ENCODE measurements around the gene TEDC2. TPM values are rescaled to one million over a fixed set of nuclear protein-coding genes. Genes with fewer than 3 reads are reported as not detected.

Gene TEDC2
- total RNA-seq, 1 donor from 2014 or later = not detected

DNA sequence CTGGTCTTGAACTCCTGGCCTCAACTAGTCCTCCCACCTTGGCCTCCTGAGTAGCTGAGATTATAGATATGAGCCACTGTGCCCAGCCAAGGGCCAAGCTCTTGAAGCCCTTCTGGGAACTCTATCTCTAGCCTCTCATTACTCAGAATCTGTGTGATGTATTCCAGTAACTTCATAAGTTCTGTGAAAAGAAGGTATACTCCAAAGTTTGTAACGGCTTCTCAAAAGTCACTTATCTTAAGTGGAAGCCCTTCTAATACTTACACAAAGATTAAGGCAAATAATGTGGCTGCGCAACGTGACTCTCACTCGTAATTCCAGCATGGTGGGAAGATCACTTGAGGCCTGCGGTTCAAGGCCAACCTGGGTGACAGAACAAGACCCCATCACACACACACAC, 34.7 kb downstream of the TEDC2 start:
- H3K4me3 ChIP-seq = no peak overlapping the region
- H3K36me3 ChIP-seq = no peaks in the 10 kb centered on the region
- no peak for DNase-seq (ENCODE audit: low spot score in 2 of 2)
- peaks cover 12 to 23% of the 10 kb centered on the region in 2 donors for H3K4me1 ChIP-seq
- no peaks in the 10 kb centered on the region for H3K9me3 ChIP-seq
- no peak for TF ChIP-seq CTCF (IDR thresholded peaks at IDR 0.05)
- H3K27me3 ChIP-seq = no peaks in the 10 kb centered on the region
- intact Hi-C loops (cut with DNase I) = no loop called here
- no peak overlapping the region for H3K27ac ChIP-seq

DNA sequence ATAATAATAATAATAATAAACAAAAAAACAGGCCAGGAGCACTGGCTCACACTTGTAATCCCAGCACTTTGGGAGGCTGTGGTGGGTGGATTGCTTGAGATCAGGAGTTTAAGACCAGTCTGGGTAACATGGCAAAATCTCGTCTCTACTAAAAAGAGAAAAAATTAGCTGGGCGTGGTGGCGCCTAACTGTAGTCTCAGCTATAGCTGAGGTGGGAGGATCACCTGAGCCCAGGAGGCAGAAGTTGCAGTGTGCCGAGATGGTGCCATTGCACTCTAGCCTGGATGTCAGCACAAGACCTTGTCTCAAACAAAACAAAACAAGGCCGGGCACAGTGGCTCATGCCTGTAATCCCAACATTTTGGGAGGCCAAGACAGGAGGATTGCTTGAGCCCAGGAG, 35.1 kb downstream of the TEDC2 start:
- Histone ChIP-seq H3K27me3 (no peaks in the 10 kb centered on the region), H3K36me3 (no peaks in the 10 kb centered on the region), H3K4me1 (peaks cover 12 to 23% of the 10 kb centered on the region in 2 donors), H3K27ac (no peak overlapping the region), H3K9me3 (no peaks in the 10 kb centered on the region), H3K4me3 (no peak overlapping the region)
- DNase-seq (ENCODE audit: low spot score in 2 of 2) = no peak
- intact Hi-C loops (cut with DNase I) = no loop called here
- no peak for TF ChIP-seq CTCF (IDR thresholded peaks at IDR 0.05)

DNA sequence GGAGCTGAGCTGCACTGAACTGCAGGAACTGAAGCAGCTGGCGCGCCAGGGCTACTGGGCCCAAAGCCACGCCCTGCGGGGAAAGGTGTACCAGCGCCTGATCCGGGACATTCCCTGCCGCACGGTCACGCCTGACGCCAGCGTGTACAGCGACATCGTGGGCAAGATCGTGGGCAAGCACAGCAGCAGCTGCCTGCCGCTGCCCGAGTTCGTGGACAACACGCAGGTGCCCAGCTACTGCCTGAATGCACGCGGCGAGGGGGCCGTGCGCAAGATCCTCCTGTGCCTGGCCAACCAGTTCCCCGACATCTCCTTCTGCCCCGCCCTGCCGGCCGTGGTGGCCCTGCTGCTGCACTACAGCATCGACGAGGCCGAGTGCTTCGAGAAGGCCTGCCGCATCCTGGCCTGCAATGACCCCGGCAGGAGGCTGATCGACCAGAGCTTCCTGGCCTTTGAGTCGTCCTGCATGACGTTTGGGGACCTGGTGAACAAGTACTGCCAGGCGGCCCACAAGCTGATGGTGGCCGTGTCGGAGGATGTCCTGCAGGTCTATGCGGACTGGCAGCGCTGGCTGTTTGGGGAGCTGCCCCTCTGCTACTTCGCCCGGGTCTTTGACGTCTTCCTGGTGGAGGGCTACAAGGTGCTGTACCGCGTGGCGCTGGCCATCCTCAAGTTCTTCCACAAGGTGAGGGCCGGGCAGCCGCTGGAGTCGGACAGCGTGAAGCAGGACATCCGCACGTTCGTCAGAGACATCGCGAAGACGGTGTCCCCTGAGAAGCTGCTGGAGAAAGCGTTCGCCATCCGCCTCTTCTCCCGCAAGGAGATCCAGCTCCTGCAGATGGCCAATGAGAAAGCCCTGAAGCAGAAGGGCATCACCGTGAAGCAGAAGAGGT, 36.6 kb downstream of the TEDC2 start:
- no peaks in the 10 kb centered on the region for H3K9me3 ChIP-seq
- no peak for TF ChIP-seq CTCF (IDR thresholded peaks at IDR 0.05)
- H3K4me3 ChIP-seq = no peak overlapping the region
- H3K36me3 ChIP-seq = no peaks in the 10 kb centered on the region
- intact Hi-C loops (cut with DNase I) = no loop called here
- H3K4me1 ChIP-seq = peaks cover 12 to 25% of the 10 kb centered on the region in 2 donors
- H3K27me3 ChIP-seq = no peaks in the 10 kb centered on the region
- DNase-seq (ENCODE audit: low spot score in 2 of 2) = no peak
- H3K27ac ChIP-seq = peak overlapping the region; percentile 20 to 51

GRCh38 chr16:2497116-2497630, 37.3 kb downstream of the TEDC2 start:
- Histone ChIP-seq H3K27me3 (no peaks in the 10 kb centered on the region), H3K9me3 (no peaks in the 10 kb centered on the region), H3K4me1 (peaks cover 12 to 30% of the 10 kb centered on the region in 2 donors), H3K36me3 (no peaks in the 10 kb centered on the region), H3K27ac (peak overlapping the region; percentile 20 to 51), H3K4me3 (no peak overlapping the region)
- no peak for DNase-seq (ENCODE audit: low spot score in 2 of 2)
- intact Hi-C loops (cut with DNase I) = no loop called here
- no peak for TF ChIP-seq CTCF (IDR thresholded peaks at IDR 0.05)

- no peaks in the 10 kb centered on the region for H3K36me3 ChIP-seq
- TF ChIP-seq CTCF (IDR thresholded peaks at IDR 0.05) = no peak
- no peak overlapping the region for H3K4me3 ChIP-seq
- intact Hi-C loops (cut with DNase I) = no loop called here
- no peaks in the 10 kb centered on the region for H3K9me3 ChIP-seq
- H3K27ac ChIP-seq = peak overlapping the region; percentile 20 to 51
- no peak for DNase-seq (ENCODE audit: low spot score in 2 of 2)
- peaks cover 12 to 30% of the 10 kb centered on the region in 2 donors for H3K4me1 ChIP-seq
- H3K27me3 ChIP-seq = no peaks in the 10 kb centered on the region
Measured at GRCh38 chr16:2497695-2498484, 38.0 kb downstream of the TEDC2 start.

All from ascending aorta (tissue), 2 donors.